DND-41 (cell line): Measurements from ENCODE around the gene PTH2R.

Source experiments
- ATAC-seq: fragments of 200-7000 bp; cut with Tn5 transposase; 3 replicates; pipeline ENCODE4 v1.9.1; 2021; ENCODE audit warnings: low read depth; ENCODE audit not compliant: insufficient read depth
- DNase-seq: peaks from one replicate; pipeline ENCODE4 v3.0.0-alpha.2; 2020
- H2AFZ ChIP-seq: 2 replicates; pipeline ENCODE4 v1.6.0; 2012; ENCODE audit warnings: low read depth, low read length
- H3K27ac ChIP-seq: 2 replicates; pipeline ENCODE4 v1.5.1; 2012; ENCODE audit warnings: low read length, inconsistent platforms
- H3K27me3 ChIP-seq: fragments of 200-600 bp; sonication (generic); 2 replicates; pipeline ENCODE4 v1.6.0; 2012; ENCODE audit warnings: low read length, mild to moderate bottlenecking, inconsistent platforms; ENCODE audit not compliant: insufficient read depth, poor library complexity
- H3K36me3 ChIP-seq: 2 replicates; pipeline ENCODE4 v1.5.1; 2012; ENCODE audit warnings: low read length, inconsistent platforms; ENCODE audit not compliant: insufficient read depth
- H3K4me1 ChIP-seq: 2 replicates; pipeline ENCODE4 v1.5.1; 2012; ENCODE audit warnings: mild to moderate bottlenecking, low read length; ENCODE audit not compliant: insufficient read depth
- H3K4me2 ChIP-seq: 2 replicates; pipeline ENCODE4 v1.6.0; 2012; ENCODE audit warnings: mild to moderate bottlenecking, moderate library complexity, low read length, inconsistent platforms; ENCODE audit not compliant: insufficient read depth
- H3K4me3 ChIP-seq, 2 experiments: fragments of 200-600 bp in 1 of 2; shearing (Covaris generic) in 1 of 2; 2 replicates each; pipeline ENCODE4 v1.5.1; 2012 to 2016; ENCODE audit warnings: inconsistent platforms in 2 of 2, low read length in 2 of 2, mild to moderate bottlenecking in 2 of 2, low read depth in 1 of 2, moderate library complexity in 1 of 2
- H3K79me2 ChIP-seq: 2 replicates; pipeline ENCODE4 v1.6.0; 2012; ENCODE audit warnings: low read length, inconsistent platforms; ENCODE audit not compliant: insufficient read depth
- H3K9ac ChIP-seq: 2 replicates; pipeline ENCODE4 v1.6.0; 2012; ENCODE audit warnings: low read depth, mild to moderate bottlenecking, inconsistent platforms, low read length, moderate library complexity
- H3K9me3 ChIP-seq: 2 replicates; pipeline ENCODE4 v1.5.1; 2012; ENCODE audit warnings: low read length, moderate library complexity, mild to moderate bottlenecking, inconsistent platforms; ENCODE audit not compliant: insufficient read depth, severe bottlenecking
- H4K20me1 ChIP-seq: 2 replicates; pipeline ENCODE4 v1.6.0; 2012; ENCODE audit warnings: low read length; ENCODE audit not compliant: insufficient read depth
- CTCF ChIP-seq: IDR thresholded peaks from 2 replicates; pipeline ENCODE4 v1.5.1; 2012; ENCODE audit warnings: borderline replicate concordance, low read length, moderate library complexity, mild to moderate bottlenecking; ENCODE audit not compliant: poor library complexity, severe bottlenecking; ENCODE audit errors: extremely low read depth
- EZH2 ChIP-seq: IDR thresholded peaks from 3 replicates; pipeline ENCODE4 v1.6.1; 2012; ENCODE audit warnings: borderline replicate concordance, low read depth, mild to moderate bottlenecking, moderate library complexity, low read length, inconsistent platforms; ENCODE audit not compliant: severe bottlenecking

PTH2R gene

GRCh38 chr2:208490492-208490891, 83.9 kb downstream of the PTH2R start:
- no peak overlapping the region for H3K4me2 ChIP-seq
- DNase-seq (no peak), ATAC-seq (no peak)
- no peaks in the 10 kb centered on the region for H3K36me3 ChIP-seq
- H3K9ac ChIP-seq = no peak overlapping the region
- TF ChIP-seq CTCF = no peak
- no peak for TF ChIP-seq EZH2
- H3K27ac ChIP-seq = no peak overlapping the region
- H2AFZ ChIP-seq = no peak overlapping the region
- no peaks in the 10 kb centered on the region for H3K79me2 ChIP-seq
- no peaks in the 10 kb centered on the region for H3K27me3 ChIP-seq
- no peaks in the 10 kb centered on the region for H3K9me3 ChIP-seq
- no peak overlapping the region for H3K4me3 ChIP-seq
- H4K20me1 ChIP-seq = no peaks in the 10 kb centered on the region; the same call in 1 of the 2 replicates
- no peaks in the 10 kb centered on the region for H3K4me1 ChIP-seq

DNA sequence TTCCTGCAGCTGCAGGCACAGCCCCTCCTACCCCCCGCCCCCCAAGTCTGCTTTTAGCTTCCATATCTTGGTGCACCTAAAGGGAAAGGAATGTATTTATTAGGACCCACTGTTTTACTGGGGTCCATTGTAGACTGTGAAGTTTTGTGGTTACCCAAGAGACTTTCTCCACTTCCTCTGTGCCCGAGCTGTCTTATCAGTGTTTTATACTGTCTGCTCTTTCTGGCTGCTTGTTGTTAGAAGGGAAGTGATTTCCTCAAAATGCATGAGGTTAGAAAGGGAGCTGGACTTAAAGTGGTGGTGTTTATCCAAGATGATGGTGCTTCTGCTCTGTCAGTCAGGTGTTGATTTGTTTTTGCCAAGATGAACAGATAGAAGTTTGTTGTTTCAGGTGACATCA, 85.0 kb downstream of the PTH2R start:
- Histone ChIP-seq H4K20me1 (no peaks in the 10 kb centered on the region; the same call in 1 of the 2 replicates), H3K9ac (no peak overlapping the region), H3K4me2 (no peak overlapping the region), H3K4me1 (no peaks in the 10 kb centered on the region), H2AFZ (no peak overlapping the region), H3K79me2 (no peaks in the 10 kb centered on the region), H3K9me3 (no peaks in the 10 kb centered on the region), H3K27me3 (no peaks in the 10 kb centered on the region), H3K27ac (no peak overlapping the region), H3K36me3 (no peaks in the 10 kb centered on the region), H3K4me3 (no peak overlapping the region)
- no peak for TF ChIP-seq CTCF
- TF ChIP-seq EZH2 = no peak
- ATAC-seq (no peak), DNase-seq (no peak)

DNA sequence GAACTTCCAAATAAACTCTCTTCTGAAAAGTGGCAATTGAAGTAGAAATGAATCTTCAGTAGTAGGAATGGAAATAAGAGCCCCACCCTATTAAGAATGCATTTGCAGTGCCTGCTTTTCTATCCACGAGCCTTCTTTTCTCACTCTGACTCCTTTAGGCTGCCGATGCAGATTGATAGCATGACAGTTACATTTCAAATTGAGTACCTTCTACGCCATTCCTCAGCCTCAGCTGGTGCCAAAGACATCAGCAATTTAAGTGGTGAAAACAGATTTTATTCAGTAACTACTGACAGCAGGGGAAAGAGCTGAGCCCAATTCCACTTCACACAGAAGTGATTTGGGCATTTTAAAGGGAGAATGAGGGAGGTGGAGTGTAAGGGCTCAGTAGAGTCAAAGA, 85.5 kb downstream of the PTH2R start:
- Histone ChIP-seq H3K27ac (no peak overlapping the region), H3K36me3 (no peaks in the 10 kb centered on the region), H4K20me1 (no peaks in the 10 kb centered on the region; the same call in 1 of the 2 replicates), H3K4me2 (no peak overlapping the region), H2AFZ (no peak overlapping the region), H3K27me3 (no peaks in the 10 kb centered on the region), H3K4me3 (no peak overlapping the region), H3K79me2 (no peaks in the 10 kb centered on the region), H3K9ac (no peak overlapping the region), H3K9me3 (no peaks in the 10 kb centered on the region), H3K4me1 (no peaks in the 10 kb centered on the region)
- no peak for DNase-seq
- no peak for TF ChIP-seq EZH2
- TF ChIP-seq CTCF = no peak
- no peak for ATAC-seq

DNA sequence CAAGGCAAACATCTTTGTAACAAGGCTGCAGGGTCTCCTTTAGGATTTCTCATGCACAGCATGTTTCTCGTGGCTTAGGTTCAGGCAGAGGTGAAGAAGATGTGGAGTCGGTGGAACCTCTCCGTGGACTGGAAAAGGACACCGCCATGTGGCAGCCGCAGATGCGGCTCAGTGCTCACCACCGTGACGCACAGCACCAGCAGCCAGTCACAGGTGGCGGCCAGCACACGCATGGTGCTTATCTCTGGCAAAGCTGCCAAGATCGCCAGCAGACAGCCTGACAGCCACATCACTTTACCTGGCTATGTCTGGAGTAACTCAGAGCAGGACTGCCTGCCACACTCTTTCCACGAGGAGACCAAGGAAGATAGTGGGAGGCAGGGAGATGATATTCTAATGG, 86.6 kb downstream of the PTH2R start:
- TF ChIP-seq EZH2 = no peak
- TF ChIP-seq CTCF = no peak
- no peaks in the 10 kb centered on the region for H3K79me2 ChIP-seq
- H4K20me1 ChIP-seq = no peaks in the 10 kb centered on the region; the same call in 1 of the 2 replicates
- no peaks in the 10 kb centered on the region for H3K4me1 ChIP-seq
- H3K9me3 ChIP-seq = no peaks in the 10 kb centered on the region
- H3K27ac ChIP-seq = no peak overlapping the region
- no peak overlapping the region for H3K9ac ChIP-seq
- no peak for DNase-seq
- no peaks in the 10 kb centered on the region for H3K27me3 ChIP-seq
- H2AFZ ChIP-seq = no peak overlapping the region
- ATAC-seq = no peak
- no peak overlapping the region for H3K4me2 ChIP-seq
- H3K36me3 ChIP-seq = no peaks in the 10 kb centered on the region
- H3K4me3 ChIP-seq = no peak overlapping the region
